PFSK-1 (cell line): ENCODE data around the gene TGFB1.

Experiments
- FOXP2 ChIP-seq: optimal IDR thresholded peaks from 2 replicates; pipeline ENCODE3; 2011; ENCODE audit warnings: borderline replicate concordance, control low read depth, inconsistent platforms; ENCODE audit not compliant: insufficient read depth; ENCODE audit errors: extremely low read length, extremely low read depth
- POLR2AphosphoS5 ChIP-seq: IDR thresholded peaks from 2 replicates; pipeline ENCODE4 v1.6.1; 2012; ENCODE audit warnings: low read depth, mild to moderate bottlenecking, control low read depth, low read length, moderate library complexity
- SIN3A ChIP-seq: IDR thresholded peaks from 2 replicates; pipeline ENCODE4 v1.6.1; 2012; ENCODE audit warnings: mild to moderate bottlenecking, low read length, moderate library complexity, borderline replicate concordance; ENCODE audit not compliant: insufficient read depth
- TAF1 ChIP-seq: IDR thresholded peaks from 2 replicates; pipeline ENCODE4 v1.6.1; 2012; ENCODE audit warnings: low read length, control low read depth, borderline replicate concordance; ENCODE audit not compliant: insufficient read depth
- TF ChIP-seq, protein P1 (sequence below), 2 experiments: IDR thresholded peaks; 2 replicates each; pipeline versions ENCODE4 v1.6.1 to v1.8.0; 2011 to 2012; ENCODE audit warnings: low read depth in 2 of 2, low read length in 2 of 2, control low read depth in 1 of 2, inconsistent platforms in 1 of 2, mild to moderate bottlenecking in 1 of 2, moderate library complexity in 1 of 2; ENCODE audit not compliant: insufficient read depth in 1 of 2

Gene TGFB1

GRCh38 chr19:41392775-41393174 lies 39.1 kb upstream of the TGFB1 start:
- TF ChIP-seq TAF1 = no peak

GRCh38 chr19:41391618-41392017 lies 37.9 kb upstream of the TGFB1 start:
- TF ChIP-seq POLR2AphosphoS5 (no peak), TAF1 (no peak), SIN3A (no peak), FOXP2 (no peak)
- TF ChIP-seq, protein P1, sequence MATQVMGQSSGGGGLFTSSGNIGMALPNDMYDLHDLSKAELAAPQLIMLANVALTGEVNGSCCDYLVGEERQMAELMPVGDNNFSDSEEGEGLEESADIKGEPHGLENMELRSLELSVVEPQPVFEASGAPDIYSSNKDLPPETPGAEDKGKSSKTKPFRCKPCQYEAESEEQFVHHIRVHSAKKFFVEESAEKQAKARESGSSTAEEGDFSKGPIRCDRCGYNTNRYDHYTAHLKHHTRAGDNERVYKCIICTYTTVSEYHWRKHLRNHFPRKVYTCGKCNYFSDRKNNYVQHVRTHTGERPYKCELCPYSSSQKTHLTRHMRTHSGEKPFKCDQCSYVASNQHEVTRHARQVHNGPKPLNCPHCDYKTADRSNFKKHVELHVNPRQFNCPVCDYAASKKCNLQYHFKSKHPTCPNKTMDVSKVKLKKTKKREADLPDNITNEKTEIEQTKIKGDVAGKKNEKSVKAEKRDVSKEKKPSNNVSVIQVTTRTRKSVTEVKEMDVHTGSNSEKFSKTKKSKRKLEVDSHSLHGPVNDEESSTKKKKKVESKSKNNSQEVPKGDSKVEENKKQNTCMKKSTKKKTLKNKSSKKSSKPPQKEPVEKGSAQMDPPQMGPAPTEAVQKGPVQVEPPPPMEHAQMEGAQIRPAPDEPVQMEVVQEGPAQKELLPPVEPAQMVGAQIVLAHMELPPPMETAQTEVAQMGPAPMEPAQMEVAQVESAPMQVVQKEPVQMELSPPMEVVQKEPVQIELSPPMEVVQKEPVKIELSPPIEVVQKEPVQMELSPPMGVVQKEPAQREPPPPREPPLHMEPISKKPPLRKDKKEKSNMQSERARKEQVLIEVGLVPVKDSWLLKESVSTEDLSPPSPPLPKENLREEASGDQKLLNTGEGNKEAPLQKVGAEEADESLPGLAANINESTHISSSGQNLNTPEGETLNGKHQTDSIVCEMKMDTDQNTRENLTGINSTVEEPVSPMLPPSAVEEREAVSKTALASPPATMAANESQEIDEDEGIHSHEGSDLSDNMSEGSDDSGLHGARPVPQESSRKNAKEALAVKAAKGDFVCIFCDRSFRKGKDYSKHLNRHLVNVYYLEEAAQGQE (IDR thresholded peaks at IDR 0.05; ENCODE audit: insufficient read depth in 1 of 2, low read depth in 2 of 2, low read length in 2 of 2) = no peak

- TF ChIP-seq SIN3A (no peak), POLR2AphosphoS5 (no peak), FOXP2 (peak; percentile 92), TAF1 (no peak)
- TF ChIP-seq, protein P1 (IDR thresholded peaks at IDR 0.05; ENCODE audit: insufficient read depth in 1 of 2, low read depth in 2 of 2, low read length in 2 of 2) = no peak
Measured at GRCh38 chr19:41386442-41386841, 32.7 kb upstream of the TGFB1 start.

DNA sequence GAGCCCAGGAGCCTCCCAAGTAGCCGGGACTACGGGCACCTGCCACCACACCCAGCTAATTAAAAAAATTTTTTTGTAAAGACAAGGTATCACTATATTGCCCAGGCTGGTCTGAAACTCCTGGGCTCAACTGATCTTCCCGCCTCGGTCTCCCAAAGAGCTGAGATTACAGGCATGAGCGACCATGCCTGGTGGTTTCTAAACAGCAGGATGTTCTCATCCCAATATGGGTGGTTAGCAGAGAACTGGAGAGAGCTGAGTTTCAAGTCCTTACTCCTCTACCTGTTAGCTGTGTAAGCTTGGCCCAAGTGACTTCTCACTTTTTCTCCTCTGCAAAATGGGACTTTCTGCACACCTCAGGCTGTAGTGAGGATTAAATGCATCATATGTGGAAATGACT lies 30.6 kb upstream of the TGFB1 start:
- TF ChIP-seq FOXP2 = no peak
- TF ChIP-seq SIN3A = no peak
- TF ChIP-seq, protein P1 (IDR thresholded peaks at IDR 0.05; ENCODE audit: insufficient read depth in 1 of 2, low read depth in 2 of 2, low read length in 2 of 2) = no peak

GRCh38 chr19:41377977-41378709 lies 24.4 kb upstream of the TGFB1 start:
- TF ChIP-seq POLR2AphosphoS5 = no peak
- TF ChIP-seq TAF1 = no peak
- TF ChIP-seq, protein P1 (IDR thresholded peaks at IDR 0.05; ENCODE audit: insufficient read depth in 1 of 2, low read depth in 2 of 2, low read length in 2 of 2) = no peak
- TF ChIP-seq SIN3A = no peak
- TF ChIP-seq FOXP2 = no peak
